Osteocyte (in vitro differentiated cells): ENCODE results near the gene ZNF423. TPM values are rescaled to one million over a fixed set of nuclear protein-coding genes. Genes with fewer than 3 reads are reported as not detected.

Experiments
- DNase-seq: peaks from one replicate; pipeline ENCODE4 v3.0.0; 2021; ENCODE audit warnings: mixed read lengths; ENCODE audit not compliant: unreplicated experiment; ENCODE audit errors: extremely low spot score
- H3K27ac Mint-ChIP-seq: one replicate; pipeline ENCODE4 v1.8.0; 2021; ENCODE audit warnings: mild to moderate bottlenecking, mixed read lengths; ENCODE audit not compliant: unreplicated experiment
- H3K27me3 Mint-ChIP-seq: one replicate; pipeline ENCODE4 v1.8.0; 2021; ENCODE audit warnings: mixed read lengths; ENCODE audit not compliant: unreplicated experiment
- H3K36me3 Mint-ChIP-seq: one replicate; pipeline ENCODE4 v1.8.0; 2021; ENCODE audit warnings: mixed read lengths; ENCODE audit not compliant: unreplicated experiment
- H3K4me1 Mint-ChIP-seq: one replicate; pipeline ENCODE4 v1.8.0; 2021; ENCODE audit warnings: mixed read lengths; ENCODE audit not compliant: unreplicated experiment
- H3K4me3 Mint-ChIP-seq: one replicate; pipeline ENCODE4 v1.8.0; 2021; ENCODE audit warnings: mild to moderate bottlenecking, moderate library complexity, mixed read lengths; ENCODE audit not compliant: unreplicated experiment
- H3K9me3 Mint-ChIP-seq: one replicate; pipeline ENCODE4 v1.8.0; 2021; ENCODE audit warnings: mixed read lengths; ENCODE audit not compliant: unreplicated experiment
- CTCF ChIP-seq: fragments of 200-600 bp; sonication (generic); IDR thresholded peaks from 2 replicates; pipeline ENCODE4 v1.5.0; 2021; ENCODE audit warnings: antibody characterized with exemption, mild to moderate bottlenecking, moderate library complexity
- total RNA-seq: library from RNA; stranded (reverse); gene quantifications from 2 replicates; pipeline ENCODE4 v1.2.1, GENCODE V29; 2021

ZNF423 gene
- total RNA-seq, 1 donor from 2014 or later = 25.1 TPM

- Mint-ChIP-seq H3K4me1 (peaks cover 29% of the 10 kb centered on the region), H3K9me3 (no peaks in the 10 kb centered on the region), H3K4me3 (no peak overlapping the region), H3K27me3 (peaks cover 13% of the 10 kb centered on the region), H3K36me3 (no peaks in the 10 kb centered on the region), H3K27ac (no peak overlapping the region)
- no peak for DNase-seq
- no peak for TF ChIP-seq CTCF
These were observed 320.9 kb downstream of the ZNF423 start for GRCh38 chr16:49534901-49535610.

- Mint-ChIP-seq H3K27ac (no peak overlapping the region), H3K36me3 (no peaks in the 10 kb centered on the region), H3K4me3 (no peak overlapping the region), H3K9me3 (no peaks in the 10 kb centered on the region), H3K4me1 (peaks cover 13% of the 10 kb centered on the region), H3K27me3 (peaks cover 13% of the 10 kb centered on the region)
- no peak for DNase-seq
- TF ChIP-seq CTCF = no peak
These were observed 322.5 kb downstream of the ZNF423 start for GRCh38 chr16:49533422-49533821.

GRCh38 chr16:49532873-49533272, 323.0 kb downstream of the ZNF423 start:
- no peak overlapping the region for H3K27ac Mint-ChIP-seq
- DNase-seq = no peak
- no peak overlapping the region for H3K4me3 Mint-ChIP-seq
- H3K4me1 Mint-ChIP-seq = peaks cover 13% of the 10 kb centered on the region
- no peaks in the 10 kb centered on the region for H3K36me3 Mint-ChIP-seq
- H3K9me3 Mint-ChIP-seq = no peaks in the 10 kb centered on the region
- H3K27me3 Mint-ChIP-seq = peaks cover 15% of the 10 kb centered on the region
- no peak for TF ChIP-seq CTCF

GRCh38 chr16:49531931-49532840, 323.7 kb downstream of the ZNF423 start:
- no peaks in the 10 kb centered on the region for H3K36me3 Mint-ChIP-seq
- DNase-seq = no peak
- H3K4me1 Mint-ChIP-seq = peaks cover 13% of the 10 kb centered on the region
- H3K9me3 Mint-ChIP-seq = no peaks in the 10 kb centered on the region
- TF ChIP-seq CTCF = no peak
- H3K27ac Mint-ChIP-seq = no peak overlapping the region
- H3K27me3 Mint-ChIP-seq = peaks cover 15% of the 10 kb centered on the region
- no peak overlapping the region for H3K4me3 Mint-ChIP-seq

GRCh38 chr16:49531425-49531824, 324.5 kb downstream of the ZNF423 start:
- no peaks in the 10 kb centered on the region for H3K9me3 Mint-ChIP-seq
- H3K36me3 Mint-ChIP-seq = no peaks in the 10 kb centered on the region
- no peak overlapping the region for H3K4me3 Mint-ChIP-seq
- DNase-seq = no peak
- peaks cover 15% of the 10 kb centered on the region for H3K27me3 Mint-ChIP-seq
- no peak overlapping the region for H3K27ac Mint-ChIP-seq
- no peak for TF ChIP-seq CTCF
- peaks cover 13% of the 10 kb centered on the region for H3K4me1 Mint-ChIP-seq
